ENCODE results near the gene ELOA2.
A peak's percentile ranks its signal among the peaks of the same experiment; 100 is the strongest.
"Not testable (repeated sequence)": the region's sequence is repeated elsewhere in the genome, so short reads cannot be mapped to it uniquely, and the experiment has no call there.

ELOA2 gene, protein sequence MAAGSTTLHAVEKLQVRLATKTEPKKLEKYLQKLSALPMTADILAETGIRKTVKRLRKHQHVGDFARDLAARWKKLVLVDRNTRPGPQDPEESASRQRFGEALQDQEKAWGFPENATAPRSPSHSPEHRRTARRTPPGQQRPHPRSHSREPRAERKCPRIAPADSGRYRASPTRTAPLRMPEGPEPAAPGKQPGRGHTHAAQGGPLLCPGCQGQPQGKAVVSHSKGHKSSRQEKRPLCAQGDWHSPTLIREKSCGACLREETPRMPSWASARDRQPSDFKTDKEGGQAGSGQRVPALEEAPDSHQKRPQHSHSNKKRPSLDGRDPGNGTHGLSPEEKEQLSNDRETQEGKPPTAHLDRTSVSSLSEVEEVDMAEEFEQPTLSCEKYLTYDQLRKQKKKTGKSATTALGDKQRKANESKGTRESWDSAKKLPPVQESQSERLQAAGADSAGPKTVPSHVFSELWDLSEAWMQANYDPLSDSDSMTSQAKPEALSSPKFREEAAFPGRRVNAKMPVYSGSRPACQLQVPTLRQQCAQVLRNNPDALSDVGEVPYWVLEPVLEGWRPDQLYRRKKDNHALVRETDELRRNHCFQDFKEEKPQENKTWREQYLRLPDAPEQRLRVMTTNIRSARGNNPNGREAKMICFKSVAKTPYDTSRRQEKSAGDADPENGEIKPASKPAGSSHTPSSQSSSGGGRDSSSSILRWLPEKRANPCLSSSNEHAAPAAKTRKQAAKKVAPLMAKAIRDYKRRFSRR

DNA sequence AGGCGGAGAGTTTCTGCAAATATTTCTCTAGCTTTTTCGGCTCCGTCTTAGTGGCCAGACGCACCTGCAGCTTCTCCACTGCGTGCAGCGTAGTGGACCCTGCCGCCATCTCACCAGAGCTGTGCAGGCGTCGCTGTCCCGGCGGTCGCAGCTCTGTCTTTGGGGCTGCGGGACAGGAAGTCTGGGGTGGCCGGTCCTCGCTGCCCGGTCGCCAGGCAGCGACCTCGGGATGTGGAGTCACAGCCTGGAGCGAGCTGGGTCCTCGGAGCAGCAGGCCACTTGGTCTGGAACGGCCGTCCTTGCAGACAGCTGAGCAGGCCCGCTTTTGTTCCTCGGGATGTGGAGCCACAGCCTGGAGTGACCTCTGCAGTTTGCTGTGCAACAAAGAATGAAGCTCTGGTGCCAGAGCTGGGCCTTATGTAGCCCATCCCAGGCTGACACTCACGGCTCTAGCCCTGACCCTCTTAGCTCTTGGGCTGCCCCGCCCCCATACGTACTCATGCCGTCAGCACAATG, at the start of gene ELOA2:
Gene ELOA2, minus strand, starts transcription at position 466 of the 516 bp plus-strand sequence. Its CDS starts 357 bp downstream, at position 109.
- no peak for DNase-seq (ENCODE audit: low spot score)

DNA sequence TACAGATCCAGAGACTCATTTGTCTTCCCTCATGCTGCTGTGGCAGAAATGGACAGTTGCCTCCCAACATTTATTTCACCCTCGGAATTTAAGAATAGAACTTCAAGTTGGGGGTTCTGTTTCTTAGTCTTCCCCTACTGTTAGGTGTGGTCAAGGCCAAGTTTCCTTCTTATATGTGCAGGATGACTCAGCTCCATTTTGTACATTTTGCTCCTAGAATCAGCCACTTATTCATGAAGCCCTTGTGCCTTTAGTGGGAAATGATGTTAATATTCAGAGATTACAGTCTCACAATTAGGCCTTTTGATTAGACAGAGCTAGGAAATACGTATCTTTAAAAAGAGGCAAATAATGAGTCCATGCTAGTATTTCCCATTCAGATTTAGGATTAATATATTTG, 46.2 kb upstream of the ELOA2 start:
- DNase-seq (ENCODE audit: low spot score): no peak

DNA sequence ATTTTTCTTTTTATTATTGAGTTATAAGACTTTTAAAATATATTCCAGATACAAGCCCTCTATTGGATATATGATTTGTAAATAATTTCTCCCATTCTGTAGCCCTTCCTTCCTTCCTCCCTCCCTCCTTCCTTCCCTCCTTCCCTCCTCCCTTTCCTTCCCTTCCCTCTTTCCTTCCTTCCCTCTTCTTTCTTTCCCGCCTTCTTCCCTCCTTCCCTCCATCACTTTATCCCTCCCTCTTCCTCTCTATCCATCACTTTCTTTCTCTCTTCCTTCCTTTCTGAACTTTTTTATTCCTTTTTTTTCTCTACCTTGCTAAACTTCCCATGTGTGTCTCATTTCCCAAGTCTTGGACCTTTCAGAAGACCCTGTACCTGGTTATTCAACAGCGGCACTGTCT, 45.5 kb upstream of the ELOA2 start:
- no peak for DNase-seq (ENCODE audit: low spot score)

DNA sequence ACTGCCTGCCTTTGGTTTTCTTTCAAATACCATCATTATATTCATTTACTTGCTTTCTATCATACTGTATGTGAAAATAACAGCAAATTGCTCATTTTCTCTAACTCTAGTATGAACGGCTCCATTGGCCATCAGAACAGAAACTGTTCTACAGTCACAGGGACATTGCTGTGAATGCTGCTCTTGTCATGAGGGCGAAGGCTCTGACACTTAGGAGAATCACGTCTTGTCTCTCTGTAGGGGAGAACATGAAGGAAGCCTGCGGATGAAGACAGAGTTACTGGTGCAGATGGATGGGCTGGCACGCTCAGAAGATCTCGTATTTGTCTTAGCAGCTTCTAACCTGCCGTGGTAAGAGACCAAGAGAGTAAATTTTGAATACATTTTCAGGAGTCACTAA, 41.7 kb upstream of the ELOA2 start:
- DNase-seq (ENCODE audit: low spot score): no peak

DNA sequence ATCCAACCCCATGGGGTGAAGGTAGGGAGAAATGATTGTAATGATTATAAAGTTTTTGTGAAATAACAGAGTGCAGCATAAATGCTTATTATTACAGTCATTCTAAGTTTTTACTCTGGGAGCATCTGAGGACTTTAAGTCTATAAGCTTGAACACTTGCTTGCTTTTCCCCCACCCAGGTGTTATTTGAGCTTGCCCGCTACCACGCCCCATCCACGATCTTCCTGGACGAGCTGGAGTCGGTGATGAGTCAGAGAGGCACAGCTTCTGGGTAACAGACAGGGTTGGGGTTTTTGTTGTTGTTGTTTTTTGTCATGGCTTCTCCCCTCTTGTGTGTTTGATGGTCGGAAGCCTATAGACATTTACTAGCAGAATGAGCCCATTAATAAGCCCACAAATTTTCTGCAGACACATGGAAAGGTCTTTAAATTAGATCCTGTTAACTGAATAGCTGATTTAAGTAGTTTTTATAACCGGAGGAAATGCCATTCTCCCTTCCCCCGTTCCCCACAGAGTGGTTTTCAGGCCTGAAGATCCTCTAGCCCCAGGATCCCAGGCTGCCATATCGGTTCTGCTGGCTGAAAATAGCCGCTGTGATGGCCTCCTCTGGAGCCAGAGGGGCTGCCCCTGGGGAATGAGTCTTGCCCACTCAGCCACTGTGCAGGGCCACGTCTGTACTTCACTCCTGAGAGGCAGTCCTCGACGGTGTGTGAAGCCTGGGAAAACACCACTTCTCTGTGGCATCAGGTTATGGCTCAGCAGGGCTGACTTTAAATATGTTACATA, 39.9 kb upstream of the ELOA2 start:
- DNase-seq (ENCODE audit: low spot score): no peak

DNA sequence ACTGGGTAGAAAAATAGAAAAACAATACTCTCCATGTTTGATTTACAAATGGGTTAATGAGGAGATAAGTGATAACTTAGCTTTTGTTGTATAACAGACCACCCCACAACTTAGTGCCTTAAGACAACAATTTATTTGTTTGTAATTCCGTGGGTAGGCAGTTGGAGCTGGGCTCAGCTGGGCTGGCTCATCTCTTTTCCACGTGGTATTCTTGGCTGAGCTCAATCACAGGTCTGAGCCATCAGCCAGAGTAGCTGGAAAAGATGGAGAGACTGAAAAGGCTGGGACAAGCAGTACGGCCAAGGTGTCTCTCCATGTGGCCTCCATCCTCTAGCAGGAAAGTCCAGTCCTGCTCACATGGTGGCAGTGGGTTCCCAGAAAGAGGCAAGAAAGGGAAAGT, 32.2 kb upstream of the ELOA2 start:
- no peak for DNase-seq (ENCODE audit: low spot score)

DNA sequence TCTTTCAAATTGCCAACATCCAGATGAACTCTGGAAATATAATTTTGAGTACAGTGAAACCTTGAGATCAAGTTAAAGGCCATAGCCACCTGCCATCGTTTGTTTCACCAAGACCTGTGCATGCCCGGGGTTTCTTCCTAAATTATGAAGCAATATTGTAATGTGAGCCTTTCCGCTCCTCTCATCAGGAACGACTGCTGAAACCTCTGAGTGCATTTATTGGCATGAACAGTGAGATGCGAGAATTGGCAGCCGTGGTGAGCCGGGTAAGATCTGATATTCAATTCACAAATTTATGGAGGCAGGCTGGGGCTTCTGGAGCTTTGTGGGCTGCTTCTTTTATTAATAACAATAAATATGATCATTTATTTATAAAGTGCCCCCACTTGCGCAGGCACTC, 27.7 kb upstream of the ELOA2 start:
- no peak for DNase-seq (ENCODE audit: low spot score)

DNA sequence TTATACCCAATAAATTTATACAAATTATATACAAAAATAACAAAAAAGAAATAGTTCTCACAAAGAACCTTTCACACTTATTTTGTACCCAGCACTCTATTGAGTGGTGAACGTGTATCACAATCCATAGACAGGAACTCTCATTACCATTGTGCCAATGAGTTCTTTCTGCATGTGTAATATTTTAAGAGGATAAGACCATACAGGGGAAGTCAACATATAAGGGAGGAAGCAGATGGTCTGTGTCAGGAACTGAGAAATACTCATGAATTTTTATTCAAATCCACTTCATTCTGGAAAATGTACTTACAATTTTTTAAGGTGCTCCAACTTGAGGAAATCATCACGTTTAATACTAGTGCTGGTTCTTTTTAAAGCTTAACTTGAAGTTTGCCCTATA, 27.1 kb upstream of the ELOA2 start:
- DNase-seq (ENCODE audit: low spot score): peak; percentile 78

DNA sequence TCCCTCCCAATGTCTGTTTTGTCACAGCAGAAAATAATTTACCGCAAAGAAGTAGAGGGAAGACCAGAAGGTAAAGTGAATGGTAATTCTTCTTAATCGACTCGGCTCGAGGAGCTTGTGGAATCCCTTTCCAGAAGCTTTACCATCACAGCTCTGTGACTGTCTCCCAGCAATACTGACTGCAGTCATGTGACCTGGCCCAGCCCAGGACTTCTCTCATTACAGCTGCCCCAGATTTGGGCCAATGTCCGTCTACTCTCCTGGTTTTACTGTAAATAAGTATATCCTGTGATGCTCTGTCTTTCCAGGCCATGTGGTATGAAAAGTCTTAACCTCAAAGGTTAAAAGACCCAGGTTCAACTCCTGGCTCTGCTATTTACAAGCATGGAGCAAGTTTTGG, 18.9 kb upstream of the ELOA2 start:
- DNase-seq (ENCODE audit: low spot score): no peak

DNA sequence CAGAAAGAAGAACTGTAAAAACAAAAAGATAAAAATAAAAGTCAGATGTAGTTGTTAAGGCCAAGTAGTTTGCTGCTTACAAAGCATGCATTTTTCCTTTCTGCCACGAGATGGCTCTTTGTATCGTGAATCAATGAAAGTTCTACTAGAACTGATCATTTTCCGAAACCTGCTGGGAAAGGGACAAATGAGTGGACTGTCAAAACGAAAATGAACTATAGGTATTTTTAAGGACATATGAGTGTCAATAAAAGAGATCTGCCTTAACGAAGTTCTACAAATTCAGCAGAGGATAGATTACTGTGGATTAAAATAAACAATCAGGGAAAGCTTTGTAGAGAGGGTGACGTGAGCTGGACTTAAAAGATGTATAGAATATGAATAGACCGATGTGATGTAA, 15.0 kb upstream of the ELOA2 start:
- peak; percentile 40 for DNase-seq (ENCODE audit: low spot score)

DNA sequence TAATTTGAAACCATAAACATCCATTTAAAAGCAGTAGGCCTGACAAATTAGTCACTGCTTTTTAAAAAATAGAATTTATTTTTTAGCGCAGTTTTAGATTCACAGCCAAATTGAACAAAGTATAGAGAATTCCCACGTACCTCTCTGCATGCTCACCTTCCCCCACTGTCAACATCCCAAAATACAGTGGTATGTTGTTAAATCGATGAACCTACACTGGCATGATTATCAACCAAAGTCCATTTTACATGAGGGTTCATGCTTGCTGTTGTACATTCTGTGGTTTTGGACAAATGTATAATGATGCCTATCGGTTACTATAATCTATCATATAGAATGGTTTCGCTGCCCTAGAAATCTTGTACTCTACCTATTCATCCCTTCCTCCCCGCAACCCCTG, 5.6 kb upstream of the ELOA2 start:
- no peak for DNase-seq (ENCODE audit: low spot score)

DNA sequence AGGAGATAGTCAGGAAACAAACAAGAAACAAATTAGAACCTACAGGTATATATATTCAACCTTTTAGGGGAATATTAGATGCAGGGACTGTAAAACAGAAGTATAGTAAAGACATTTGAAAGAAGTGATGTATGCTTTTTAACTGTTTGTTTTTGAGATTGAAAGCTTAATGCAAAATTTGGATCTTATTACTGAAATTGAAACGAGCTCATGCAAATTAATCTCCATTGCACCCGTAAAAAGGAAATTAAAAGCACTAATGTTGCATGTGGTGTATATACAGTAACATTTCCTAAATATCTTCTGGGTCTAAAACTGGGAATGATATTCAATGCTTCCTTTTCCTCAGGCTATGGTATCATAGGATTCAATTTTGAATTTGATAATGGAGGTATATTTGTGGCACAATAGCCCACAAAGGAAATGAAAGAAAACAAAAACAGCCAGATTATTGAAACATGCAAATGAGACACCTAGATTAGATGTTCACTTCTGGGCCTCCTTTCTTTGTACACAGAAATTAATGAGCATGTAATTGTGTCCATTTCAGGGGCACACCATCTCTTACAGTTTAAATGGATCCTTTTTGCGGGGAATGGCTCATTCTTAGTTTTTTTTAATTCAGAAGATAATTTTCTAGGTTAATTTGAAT, 1.6 kb upstream of the ELOA2 start:
- no peak for DNase-seq (ENCODE audit: low spot score)

DNA sequence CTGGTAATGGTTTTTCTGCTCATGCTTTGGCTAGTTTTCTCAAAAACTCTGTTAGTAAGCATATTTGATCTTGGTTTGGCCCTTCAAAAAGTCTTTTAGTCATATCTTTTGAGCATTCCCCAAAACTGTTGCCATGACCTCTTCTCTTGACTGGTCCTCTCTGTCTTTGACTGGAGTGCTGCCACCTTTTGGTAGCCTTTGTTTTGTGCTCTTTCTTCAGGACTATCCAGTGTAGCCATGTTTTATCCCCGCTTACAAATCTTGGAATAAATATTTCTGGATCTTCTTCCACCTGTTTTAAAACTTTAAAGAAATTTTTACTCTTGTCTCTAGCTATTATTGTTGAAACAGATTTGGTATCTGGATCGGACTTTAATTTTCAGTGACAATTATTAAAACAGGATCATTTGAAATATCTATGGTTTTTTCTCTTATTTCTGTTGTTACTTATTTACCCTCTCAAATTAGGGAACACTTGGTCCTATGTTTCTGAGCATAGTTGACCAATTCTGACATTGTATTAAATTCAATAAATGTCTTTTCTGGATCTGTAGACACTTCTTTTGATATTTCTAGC, 965 bp upstream of the ELOA2 start:
- peak; percentile 16 for DNase-seq (ENCODE audit: low spot score)

DNA sequence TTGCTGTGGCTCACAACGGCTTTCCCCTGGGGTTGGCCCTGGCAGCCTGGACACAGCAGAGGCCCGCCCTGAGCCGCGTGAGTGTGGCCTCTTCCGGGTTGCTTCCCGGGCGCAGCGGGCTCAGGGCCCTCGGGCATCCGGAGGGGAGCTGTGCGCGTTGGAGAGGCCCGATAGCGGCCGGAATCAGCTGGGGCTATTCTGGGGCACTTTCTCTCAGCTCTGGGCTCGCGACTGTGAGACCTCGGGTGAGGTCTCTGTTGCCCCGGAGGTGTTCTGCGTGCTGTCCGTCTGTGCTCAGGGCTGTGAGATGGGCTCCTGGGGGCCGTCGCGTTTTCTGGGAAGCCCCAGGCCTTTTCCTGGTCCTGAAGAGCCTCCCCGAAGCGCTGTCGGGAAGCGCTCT, 830 bp downstream of the ELOA2 start:
- not testable (repeated sequence) for DNase-seq (ENCODE audit: low spot score)

DNA sequence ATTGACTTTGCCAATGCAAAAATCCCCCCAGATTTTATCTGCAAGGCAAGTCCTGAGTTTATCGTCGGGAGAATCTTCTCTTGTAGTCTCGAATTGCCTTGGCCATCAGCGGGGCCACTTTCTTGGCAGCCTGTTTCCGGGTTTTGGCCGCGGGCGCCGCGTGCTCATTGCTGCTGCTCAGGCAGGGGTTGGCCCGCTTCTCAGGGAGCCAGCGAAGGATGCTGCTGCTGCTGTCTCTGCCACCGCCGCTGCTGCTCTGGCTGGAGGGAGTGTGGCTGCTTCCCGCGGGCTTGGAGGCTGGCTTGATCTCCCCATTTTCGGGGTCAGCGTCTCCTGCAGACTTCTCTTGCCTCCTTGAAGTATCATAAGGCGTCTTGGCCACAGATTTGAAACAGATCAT, 2.5 kb downstream of the ELOA2 start:
- DNase-seq (ENCODE audit: low spot score): no peak

DNA sequence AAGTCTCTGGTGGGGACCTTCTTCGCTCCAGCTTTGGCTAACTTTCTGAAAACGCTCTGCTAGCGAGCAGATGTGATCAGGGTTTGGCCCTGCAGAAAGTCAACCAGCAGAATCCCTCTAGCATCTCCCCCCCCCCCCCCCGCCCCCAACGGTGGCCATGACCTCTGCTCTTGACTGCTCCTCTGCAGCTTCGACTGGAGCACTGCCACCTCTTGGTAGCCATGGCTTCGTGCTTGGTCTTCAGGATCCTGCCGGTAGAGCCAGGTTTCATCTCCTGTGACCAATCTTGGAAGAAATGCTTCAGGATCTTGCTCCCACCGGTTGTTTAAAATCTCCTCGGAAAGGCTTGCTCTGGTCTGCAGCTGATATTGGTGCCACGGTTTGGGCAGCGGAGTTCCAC, 4.5 kb downstream of the ELOA2 start:
- not testable (repeated sequence) for DNase-seq (ENCODE audit: low spot score)

DNA sequence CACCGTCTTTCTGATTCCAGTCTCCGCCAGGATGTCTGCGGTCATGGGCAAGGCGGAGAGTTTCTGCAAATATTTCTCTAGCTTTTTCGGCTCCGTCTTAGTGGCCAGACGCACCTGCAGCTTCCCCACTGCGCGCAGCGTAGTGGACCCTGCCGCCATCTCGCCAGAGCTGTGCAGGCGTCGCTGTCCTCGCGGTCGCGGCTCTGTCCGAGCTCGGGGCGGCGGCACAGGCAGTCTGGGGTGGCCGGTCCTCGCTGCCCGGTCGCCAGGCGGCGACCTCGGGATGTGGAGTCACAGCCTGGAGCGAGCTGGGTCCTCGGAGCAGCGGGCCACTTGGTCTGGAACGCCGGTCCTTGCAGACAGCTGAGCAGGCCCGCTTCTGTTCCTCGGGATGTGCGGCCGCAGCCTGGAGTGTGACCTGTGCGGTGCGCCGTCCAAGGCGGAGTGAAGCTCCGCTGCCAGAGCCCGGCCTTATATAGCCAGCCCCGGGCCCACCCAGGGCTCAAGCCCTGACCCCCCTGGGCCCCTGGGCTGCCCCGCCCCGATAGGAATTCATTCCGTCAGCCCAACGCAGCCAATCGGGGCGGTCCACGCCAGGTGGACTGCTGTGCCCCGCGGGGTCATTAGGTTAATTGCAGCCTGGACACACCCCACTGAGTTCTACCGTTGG, 5.6 kb downstream of the ELOA2 start:
- not testable (repeated sequence) for DNase-seq (ENCODE audit: low spot score)

DNA sequence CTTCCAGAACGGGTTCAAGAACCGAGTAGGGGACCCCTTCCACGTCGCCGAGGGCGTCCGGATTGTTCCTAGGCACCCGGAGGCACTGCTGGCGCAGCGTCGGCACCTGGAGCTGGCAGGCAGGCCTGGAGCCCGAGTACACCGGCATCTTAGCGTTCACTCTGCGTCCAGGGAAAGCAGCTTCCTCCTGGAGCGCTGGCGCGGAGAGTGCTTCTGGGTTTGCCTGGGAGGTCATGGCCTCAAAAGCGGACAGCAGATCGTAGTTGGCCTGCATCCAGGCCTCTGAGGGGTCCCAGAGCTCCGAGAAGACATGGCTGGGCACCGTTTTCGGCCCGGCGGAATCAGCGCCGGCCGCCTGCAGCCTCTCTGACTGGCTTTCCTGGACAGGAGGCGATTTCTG, 6.7 kb downstream of the ELOA2 start:
- not testable (repeated sequence) for DNase-seq (ENCODE audit: low spot score)

DNA sequence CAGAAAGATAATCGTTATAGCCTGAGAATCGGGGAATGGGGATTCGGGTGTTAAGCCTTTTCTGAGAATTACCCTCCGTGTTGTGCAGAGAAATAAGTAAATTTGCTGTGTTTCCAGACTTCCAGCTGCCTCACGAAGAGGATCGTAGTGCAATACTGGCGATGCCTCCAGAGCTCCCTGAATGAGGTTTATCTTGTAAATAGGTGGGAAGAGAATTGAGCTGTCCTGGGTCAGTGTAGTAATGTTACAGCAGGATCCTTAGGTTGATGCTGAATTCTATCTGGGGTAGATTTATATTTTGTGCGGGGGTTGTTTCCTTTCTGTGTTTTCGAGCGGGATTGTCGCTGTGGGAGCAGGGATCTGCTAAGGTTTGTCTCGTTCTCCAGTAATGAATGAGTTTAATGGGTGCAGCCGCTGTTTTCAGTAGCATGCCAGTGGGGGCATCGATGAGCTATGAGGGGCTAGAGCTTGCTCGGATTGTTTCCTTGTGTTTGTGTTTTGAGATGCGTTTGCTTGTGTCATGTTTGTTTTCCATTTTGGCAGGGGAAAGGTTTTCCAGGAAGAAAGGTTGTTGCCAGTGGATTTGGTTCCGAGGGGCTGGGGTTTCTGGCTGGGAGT, 9.8 kb downstream of the ELOA2 start:
- not testable (repeated sequence) for DNase-seq (ENCODE audit: low spot score)

DNA sequence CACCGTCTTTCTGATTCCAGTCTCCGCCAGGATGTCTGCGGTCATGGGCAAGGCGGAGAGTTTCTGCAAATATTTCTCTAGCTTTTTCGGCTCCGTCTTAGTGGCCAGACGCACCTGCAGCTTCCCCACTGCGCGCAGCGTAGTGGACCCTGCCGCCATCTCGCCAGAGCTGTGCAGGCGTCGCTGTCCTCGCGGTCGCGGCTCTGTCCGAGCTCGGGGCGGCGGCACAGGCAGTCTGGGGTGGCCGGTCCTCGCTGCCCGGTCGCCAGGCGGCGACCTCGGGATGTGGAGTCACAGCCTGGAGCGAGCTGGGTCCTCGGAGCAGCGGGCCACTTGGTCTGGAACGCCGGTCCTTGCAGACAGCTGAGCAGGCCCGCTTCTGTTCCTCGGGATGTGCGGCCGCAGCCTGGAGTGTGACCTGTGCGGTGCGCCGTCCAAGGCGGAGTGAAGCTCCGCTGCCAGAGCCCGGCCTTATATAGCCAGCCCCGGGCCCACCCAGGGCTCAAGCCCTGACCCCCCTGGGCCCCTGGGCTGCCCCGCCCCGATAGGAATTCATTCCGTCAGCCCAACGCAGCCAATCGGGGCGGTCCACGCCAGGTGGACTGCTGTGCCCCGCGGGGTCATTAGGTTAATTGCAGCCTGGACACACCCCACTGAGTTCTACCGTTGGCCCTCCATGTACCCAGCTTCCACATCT, 11.5 kb downstream of the ELOA2 start:
- not testable (repeated sequence) for DNase-seq (ENCODE audit: low spot score)
